Cortex of kidney (tissue), 1 donor: ENCODE data around the gene FAM25A.

ENCODE experiments used
- DNase-seq: peaks from one replicate; lab custom pipeline; 2025; lab: John Stamatoyannopoulos, UW

The FAM25A gene

GRCh38 chr10:87064651-87065050, 44.6 kb downstream of the FAM25A start:
- no peak for DNase-seq

- no peak for DNase-seq
Observed at GRCh38 chr10:87066178-87066577, 46.1 kb downstream of the FAM25A start.

GRCh38 chr10:87066865-87067264, 46.8 kb downstream of the FAM25A start:
- no peak for DNase-seq

- no peak for DNase-seq
Observed at GRCh38 chr10:87068281-87068680, 48.2 kb downstream of the FAM25A start.

- no peak for DNase-seq
Observed at GRCh38 chr10:87072449-87072848, 52.4 kb downstream of the FAM25A start.
